ENCODE results near the gene KCNJ6.
A peak's percentile ranks its signal among the peaks of the same experiment; 100 is the strongest.
"Not testable (repeated sequence)": the region's sequence is repeated elsewhere in the genome, so short reads cannot be mapped to it uniquely, and the experiment has no call there.

Gene KCNJ6

GRCh38 chr21:37677006-37677405 lies 239.3 kb downstream of the KCNJ6 start:
- DNase-seq (ENCODE audit: low spot score) = no peak

GRCh38 chr21:37675202-37675801 lies 241.0 kb downstream of the KCNJ6 start:
- no peak for DNase-seq (ENCODE audit: low spot score)

GRCh38 chr21:37673801-37674575 lies 242.3 kb downstream of the KCNJ6 start:
- no peak for DNase-seq (ENCODE audit: low spot score)

GRCh38 chr21:37671381-37671780 lies 244.9 kb downstream of the KCNJ6 start:
- DNase-seq (ENCODE audit: low spot score) = no peak

- DNase-seq (ENCODE audit: low spot score) = no peak
Observed at GRCh38 chr21:37670883-37671282, 245.4 kb downstream of the KCNJ6 start.

GRCh38 chr21:37669249-37669648 lies 247.0 kb downstream of the KCNJ6 start:
- no peak for DNase-seq (ENCODE audit: low spot score)

- no peak for DNase-seq (ENCODE audit: low spot score)
Observed at GRCh38 chr21:37668462-37669239, 247.6 kb downstream of the KCNJ6 start.

- no peak for DNase-seq (ENCODE audit: low spot score)
Observed at GRCh38 chr21:37667380-37667779, 248.9 kb downstream of the KCNJ6 start.

GRCh38 chr21:37665230-37666024 lies 250.8 kb downstream of the KCNJ6 start:
- no peak for DNase-seq (ENCODE audit: low spot score)

GRCh38 chr21:37662227-37662626 lies 254.0 kb downstream of the KCNJ6 start:
- not testable (repeated sequence) for DNase-seq (ENCODE audit: low spot score)

- no peak for DNase-seq (ENCODE audit: low spot score)
Observed at GRCh38 chr21:37660709-37661108, 255.5 kb downstream of the KCNJ6 start.

GRCh38 chr21:37659874-37660273 lies 256.4 kb downstream of the KCNJ6 start:
- DNase-seq (ENCODE audit: low spot score) = no peak

GRCh38 chr21:37658817-37659458 lies 257.3 kb downstream of the KCNJ6 start:
- DNase-seq (ENCODE audit: low spot score) = peak; percentile 55

GRCh38 chr21:37658121-37658816 lies 258.0 kb downstream of the KCNJ6 start:
- no peak for DNase-seq (ENCODE audit: low spot score)

- DNase-seq (ENCODE audit: low spot score) = no peak
Observed at GRCh38 chr21:37656899-37657298, 259.4 kb downstream of the KCNJ6 start.

GRCh38 chr21:37655611-37656300 lies 260.5 kb downstream of the KCNJ6 start:
- no peak for DNase-seq (ENCODE audit: low spot score)

- no peak for DNase-seq (ENCODE audit: low spot score)
Observed at GRCh38 chr21:37654596-37654995, 261.7 kb downstream of the KCNJ6 start.

GRCh38 chr21:37653201-37653600 lies 263.1 kb downstream of the KCNJ6 start:
- no peak for DNase-seq (ENCODE audit: low spot score)

- no peak for DNase-seq (ENCODE audit: low spot score)
Observed at GRCh38 chr21:37647781-37648180, 268.5 kb downstream of the KCNJ6 start.

- not testable (repeated sequence) for DNase-seq (ENCODE audit: low spot score)
Observed at GRCh38 chr21:37646761-37647160, 269.5 kb downstream of the KCNJ6 start.

Data from RKO (cell line).